Right lobe of liver (tissue), 6 donors: ENCODE measurements around the gene PCK1. TPM values are rescaled to one million over a fixed set of nuclear protein-coding genes. Genes with fewer than 3 reads are reported as not detected.

Source experiments
- ATAC-seq, 4 donors: fragments of 200-7000 bp; cut with Tn5 transposase; one replicate each; pipeline ENCODE4 v1.9.1; 2020; ENCODE audit warnings: mild to moderate bottlenecking in 4 of 4, moderate library complexity in 4 of 4
- DNase-seq, 3 donors: peaks; one replicate each; pipeline ENCODE4 v3.0.0-alpha.2; 2020
- H3K27ac ChIP-seq, 3 donors: fragments of 200-600 bp; one replicate each; pipeline ENCODE4 v1.8.0; 2022
- H3K27me3 ChIP-seq, 2 donors: fragments of 200-600 bp; one replicate each; pipeline ENCODE4 v1.8.0; 2022
- H3K36me3 ChIP-seq, 4 donors: fragments of 200-600 bp; sonication (generic) in 1 of 4; one replicate each; pipeline versions ENCODE4 v1.5.1 to v1.8.0; 2017 to 2022; ENCODE audit warnings: control low read depth in 1 of 4
- H3K4me1 ChIP-seq, 4 donors: fragments of 200-600 bp; sonication (generic) in 1 of 4; one replicate each; pipeline versions ENCODE4 v1.5.1 to v1.8.0; 2017 to 2022; ENCODE audit warnings: control low read depth in 1 of 4
- H3K4me3 ChIP-seq, 3 donors: fragments of 200-600 bp; one replicate each; pipeline ENCODE4 v1.8.0; 2022
- H3K9me3 ChIP-seq, 4 donors: fragments of 200-600 bp; sonication (generic) in 1 of 4; one replicate each; pipeline versions ENCODE4 v1.5.1 to v1.8.0; 2017 to 2022; ENCODE audit warnings: control low read depth in 1 of 4
- POLR2A ChIP-seq: fragments of 450-650 bp; IDR thresholded peaks from one replicate; pipeline ENCODE4 v1.6.1; 2017; ENCODE audit warnings: antibody characterized with exemption, mild to moderate bottlenecking
- WGBS: methylation state at CpG from one replicate; pipeline ENCODE4 v1.1.6; 2018; ENCODE audit warnings: low coverage, low lambda C conversion rate; ENCODE audit not compliant: insufficient coverage; ENCODE audit errors: missing lambda C conversion rate; 5-methylcytosine and 5-hydroxymethylcytosine counted together
- intact Hi-C, 2 donors: fragments of 100-400 bp; cut with DNase I; formaldehyde crosslinking; loops; one replicate each; pipeline versions ENCODE4 v1.11.2 to v1.14.1; 2022
- total RNA-seq, 6 experiments: library from RNA; depleted of rRNA in 2 of 6; stranded (reverse); fragments of >200 nt in 2 of 6; fragmentation: NEBNext Ultra II Directional in 3 of 6; extraction: Animal tissue kit (Norgen Biotek cat#: 25700) in 3 of 6; gene quantifications; one replicate each; pipeline versions ENCODE4 v1.1.0 to v1.2.4, GENCODE V29; 2016 to 2023
- TF ChIP-seq, protein P1 (sequence below), 4 donors: fragments of 200-600 bp in 3 of 4; fragments of 450-650 bp in 1 of 4; IDR thresholded peaks; one replicate each; pipeline versions ENCODE4 v1.5.1 to v1.8.0; 2016 to 2022; ENCODE audit warnings: antibody characterized with exemption in 4 of 4, mild to moderate bottlenecking in 2 of 4
- donor health status: DM: no; HTN: yes; CAD: no.
- donor health status: DM: no; HTN: no; CAD: no.
- donor health status: DM: no; HTN: no; CAD: no.
- donor health status: DM: no; HTN: yes; CAD: no.
- donor health status: DM: no; HTN: yes; CAD: no.

Gene PCK1
- total RNA-seq, 6 experiments from 2014 or later = 187 to 1,757 (median 778) TPM

DNA sequence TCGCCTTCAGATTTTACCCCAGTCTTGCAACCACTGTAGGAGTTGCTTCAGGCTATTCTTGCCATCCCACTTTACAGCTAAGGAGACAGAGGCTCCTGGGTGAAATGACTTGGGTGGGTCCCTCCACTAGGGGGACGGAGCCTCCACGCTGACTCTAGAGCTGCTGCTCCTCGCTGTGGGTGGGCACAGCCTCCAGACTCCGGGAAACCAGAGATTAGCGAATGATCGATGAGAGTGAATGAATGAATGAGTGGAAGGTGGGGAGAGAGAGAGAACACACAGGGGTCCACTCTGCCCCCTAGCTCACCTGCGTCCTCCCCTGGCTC is 48.9 kb downstream of the PCK1 start:
- no peak for ATAC-seq
- no peak overlapping the region for H3K4me3 ChIP-seq
- no peaks in the 10 kb centered on the region for H3K27me3 ChIP-seq
- H3K27ac ChIP-seq = no peak overlapping the region
- intact Hi-C loops = no loop called here
- TF ChIP-seq POLR2A = no peak
- 57% methylated on average over 2 of the region's 8 CpGs for WGBS
- no peaks in the 10 kb centered on the region for H3K36me3 ChIP-seq
- no peaks in the 10 kb centered on the region for H3K9me3 ChIP-seq
- DNase-seq = no peak
- no peaks in the 10 kb centered on the region for H3K4me1 ChIP-seq

DNA sequence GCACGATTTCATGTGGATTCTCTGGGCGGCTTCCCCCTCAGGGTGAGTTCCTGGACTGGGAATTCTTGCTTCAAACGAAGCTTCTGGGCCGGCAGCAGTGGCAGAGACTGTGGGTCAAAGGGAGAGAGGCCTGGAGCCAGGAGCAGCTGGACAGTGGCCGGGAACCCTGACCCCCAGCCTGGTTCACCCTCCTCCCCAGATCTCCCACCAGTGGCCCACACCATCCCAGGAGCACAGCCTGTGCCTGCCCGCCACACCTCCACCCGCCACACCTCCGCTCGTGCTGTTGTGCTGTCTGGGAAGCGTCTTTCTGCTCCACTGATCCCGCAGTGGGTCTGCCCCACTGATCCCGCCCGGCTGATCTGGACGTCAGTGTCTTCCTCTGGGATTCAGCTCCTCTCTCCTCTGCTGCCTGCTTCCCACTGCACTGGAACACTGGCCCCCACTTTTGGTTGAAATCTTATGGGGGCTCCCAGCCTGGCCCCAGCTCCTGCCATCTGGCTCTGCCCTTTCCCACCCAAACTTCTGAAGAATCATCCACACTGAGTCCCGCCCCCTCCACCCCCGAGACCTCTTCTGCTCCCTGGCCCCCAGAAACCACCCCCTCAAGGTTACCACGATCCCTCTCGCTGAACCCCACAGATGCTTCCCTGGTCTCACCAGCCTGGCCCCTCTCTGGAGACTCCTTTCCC is 49.5 kb downstream of the PCK1 start:
- Histone ChIP-seq H3K4me1 (no peaks in the 10 kb centered on the region), H3K9me3 (no peaks in the 10 kb centered on the region), H3K36me3 (no peaks in the 10 kb centered on the region), H3K27me3 (no peaks in the 10 kb centered on the region), H3K27ac (no peak overlapping the region), H3K4me3 (no peak overlapping the region)
- intact Hi-C loops = no loop called here
- DNase-seq = peak in 1 of 3 donors; percentile 39
- 44% methylated on average over 8 of the region's 18 CpGs for WGBS
- ATAC-seq = peak in 1 of 4 donors; percentile 8
- TF ChIP-seq, protein P1, sequence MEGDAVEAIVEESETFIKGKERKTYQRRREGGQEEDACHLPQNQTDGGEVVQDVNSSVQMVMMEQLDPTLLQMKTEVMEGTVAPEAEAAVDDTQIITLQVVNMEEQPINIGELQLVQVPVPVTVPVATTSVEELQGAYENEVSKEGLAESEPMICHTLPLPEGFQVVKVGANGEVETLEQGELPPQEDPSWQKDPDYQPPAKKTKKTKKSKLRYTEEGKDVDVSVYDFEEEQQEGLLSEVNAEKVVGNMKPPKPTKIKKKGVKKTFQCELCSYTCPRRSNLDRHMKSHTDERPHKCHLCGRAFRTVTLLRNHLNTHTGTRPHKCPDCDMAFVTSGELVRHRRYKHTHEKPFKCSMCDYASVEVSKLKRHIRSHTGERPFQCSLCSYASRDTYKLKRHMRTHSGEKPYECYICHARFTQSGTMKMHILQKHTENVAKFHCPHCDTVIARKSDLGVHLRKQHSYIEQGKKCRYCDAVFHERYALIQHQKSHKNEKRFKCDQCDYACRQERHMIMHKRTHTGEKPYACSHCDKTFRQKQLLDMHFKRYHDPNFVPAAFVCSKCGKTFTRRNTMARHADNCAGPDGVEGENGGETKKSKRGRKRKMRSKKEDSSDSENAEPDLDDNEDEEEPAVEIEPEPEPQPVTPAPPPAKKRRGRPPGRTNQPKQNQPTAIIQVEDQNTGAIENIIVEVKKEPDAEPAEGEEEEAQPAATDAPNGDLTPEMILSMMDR (IDR thresholded peaks at IDR 0.05) = no peak
- TF ChIP-seq POLR2A = no peak

DNA sequence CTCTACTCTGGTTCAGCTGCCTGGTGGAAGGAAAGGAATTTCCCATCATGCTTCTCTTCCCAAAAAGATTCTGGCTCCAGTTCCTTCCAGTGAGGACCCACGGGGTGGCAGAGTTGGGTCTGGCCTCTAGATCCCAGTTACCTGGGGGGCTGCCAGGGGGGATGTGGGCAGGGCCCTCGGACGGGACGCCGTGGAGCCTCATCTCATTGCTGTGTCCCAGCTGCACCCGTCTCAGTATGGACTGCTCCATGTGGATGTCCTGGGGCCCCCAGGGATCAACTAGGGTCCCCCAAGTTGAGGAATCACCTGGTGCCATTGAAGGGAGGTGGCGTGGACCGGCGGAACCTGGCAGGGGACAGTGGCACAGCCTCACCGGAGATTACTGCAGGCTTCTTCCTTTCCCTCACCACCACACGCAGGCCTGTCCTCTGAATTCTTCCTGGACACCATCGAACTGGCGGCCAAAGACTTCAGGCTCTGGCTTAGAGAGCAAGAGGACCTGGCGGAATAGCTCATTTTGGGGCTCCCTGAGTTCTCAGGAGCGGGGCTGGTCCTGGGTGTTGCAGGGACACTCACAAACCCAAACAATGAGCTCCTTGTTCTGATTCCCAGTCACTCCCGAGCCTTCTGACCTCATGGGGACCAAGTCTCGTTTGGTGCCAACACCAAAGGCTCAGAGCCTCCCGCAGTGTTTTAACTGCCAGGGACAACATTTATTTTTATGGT is 50.8 kb downstream of the PCK1 start:
- peak in 1 of 3 donors; percentile 33 for DNase-seq
- intact Hi-C loops = no loop called here

GRCh38 chr20:57612436-57612835 is 51.5 kb downstream of the PCK1 start:
- ATAC-seq = no peak
- no peaks in the 10 kb centered on the region for H3K9me3 ChIP-seq
- WGBS = 50% methylated on average over 2 of the region's 7 CpGs
- H3K36me3 ChIP-seq = no peaks in the 10 kb centered on the region
- DNase-seq = peak in 1 of 3 donors; percentile 20
- TF ChIP-seq POLR2A = no peak
- TF ChIP-seq, protein P1 (IDR thresholded peaks at IDR 0.05) = no peak
- H3K4me1 ChIP-seq = no peaks in the 10 kb centered on the region
- no peak overlapping the region for H3K27ac ChIP-seq
- no peaks in the 10 kb centered on the region for H3K27me3 ChIP-seq
- intact Hi-C loops = no loop called here
- no peak overlapping the region for H3K4me3 ChIP-seq

More for the DNA sequence above, 50.8 kb downstream of the PCK1 start:
- Histone ChIP-seq H3K4me3 (no peak overlapping the region), H3K27ac (no peak overlapping the region), H3K36me3 (no peaks in the 10 kb centered on the region), H3K4me1 (no peaks in the 10 kb centered on the region), H3K9me3 (no peaks in the 10 kb centered on the region), H3K27me3 (no peaks in the 10 kb centered on the region)
- no peak for ATAC-seq
- WGBS = 57% methylated on average over 10 of the region's 18 CpGs
- TF ChIP-seq, protein P1 (IDR thresholded peaks at IDR 0.05) = no peak
- no peak for TF ChIP-seq POLR2A

DNA sequence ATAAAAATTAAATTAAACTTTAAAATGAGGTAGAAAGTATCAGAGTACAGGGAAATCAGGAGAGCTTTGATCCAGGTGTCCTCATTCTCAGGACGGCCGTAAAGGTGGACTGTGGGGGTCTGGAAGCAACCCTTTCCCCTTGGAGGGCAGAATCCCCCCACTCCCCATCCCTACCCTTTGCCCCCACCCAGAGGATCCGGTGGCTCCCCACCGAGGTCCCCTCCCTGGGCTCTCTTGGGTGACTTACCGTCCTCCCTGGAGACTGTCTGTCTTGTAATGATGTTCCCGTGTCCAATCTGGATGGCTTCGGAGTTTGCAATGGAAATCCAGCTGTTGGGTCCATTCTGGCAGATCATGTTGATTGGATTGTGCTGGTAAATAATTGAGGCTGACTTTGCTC is 52.0 kb downstream of the PCK1 start:
- no peaks in the 10 kb centered on the region for H3K27me3 ChIP-seq
- ATAC-seq (no peak), DNase-seq (peak in 1 of 3 donors; percentile 29)
- intact Hi-C loops = no loop called here
- no peak overlapping the region for H3K4me3 ChIP-seq
- 58% methylated on average over 7 of the region's 7 CpGs for WGBS
- no peaks in the 10 kb centered on the region for H3K36me3 ChIP-seq
- TF ChIP-seq, protein P1 (IDR thresholded peaks at IDR 0.05) = no peak
- TF ChIP-seq POLR2A = no peak
- no peaks in the 10 kb centered on the region for H3K9me3 ChIP-seq
- no peaks in the 10 kb centered on the region for H3K4me1 ChIP-seq
- H3K27ac ChIP-seq = no peak overlapping the region
